DMS114 treated with DMSO at 0.1 percent for 48 hours (cell line): ENCODE results near the gene NR2F1-AS1.
"Not testable (repeated sequence)": the region's sequence is repeated elsewhere in the genome, so short reads cannot be mapped to it uniquely, and the experiment has no call there.

Experiments used
- DNase-seq: peaks from one replicate; lab custom pipeline; 2025; ENCODE audit not compliant: unreplicated experiment; lab: John Stamatoyannopoulos, UW

Gene NR2F1-AS1

DNA sequence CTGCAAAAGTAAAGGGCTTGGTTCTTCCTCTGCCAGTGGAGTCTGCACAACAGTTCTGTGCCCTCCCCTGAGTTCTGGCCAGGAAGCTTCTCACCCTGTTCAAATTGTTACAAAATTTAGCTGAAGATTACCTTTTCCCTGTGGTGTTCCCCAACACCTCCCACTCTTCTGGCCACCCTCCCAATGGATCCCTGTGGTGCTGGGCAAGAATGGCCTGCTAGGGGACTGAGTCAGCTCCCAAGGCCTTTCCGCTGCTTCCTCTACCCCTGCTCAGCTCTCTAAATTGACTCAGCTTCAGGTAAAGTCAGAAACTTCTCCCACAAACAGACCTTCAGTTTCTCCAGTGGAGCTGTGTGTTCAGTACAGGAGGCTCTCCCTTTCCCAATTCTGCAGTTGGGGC, 186.0 kb downstream of the NR2F1-AS1 start:
- no peak for DNase-seq

DNA sequence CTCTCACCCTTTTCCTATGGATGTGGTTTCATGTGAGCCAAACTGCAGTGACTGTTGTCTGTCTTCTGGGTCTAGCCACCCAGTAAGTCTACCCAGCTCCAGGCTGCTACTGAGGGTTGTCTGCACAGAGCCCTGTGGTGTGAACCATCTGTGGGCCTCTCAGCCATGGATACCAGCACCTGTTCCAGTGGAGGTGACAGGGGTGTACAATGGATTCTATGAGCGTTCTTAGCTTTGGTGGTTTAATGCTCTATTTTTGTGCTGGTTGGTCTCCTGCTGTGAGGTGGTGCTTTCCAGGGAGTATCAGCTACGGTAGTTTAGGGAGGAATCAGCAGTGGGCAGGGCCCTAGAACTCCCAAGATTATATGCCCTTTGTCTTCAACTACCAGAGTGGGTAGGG, 186.7 kb downstream of the NR2F1-AS1 start:
- no peak for DNase-seq

DNA sequence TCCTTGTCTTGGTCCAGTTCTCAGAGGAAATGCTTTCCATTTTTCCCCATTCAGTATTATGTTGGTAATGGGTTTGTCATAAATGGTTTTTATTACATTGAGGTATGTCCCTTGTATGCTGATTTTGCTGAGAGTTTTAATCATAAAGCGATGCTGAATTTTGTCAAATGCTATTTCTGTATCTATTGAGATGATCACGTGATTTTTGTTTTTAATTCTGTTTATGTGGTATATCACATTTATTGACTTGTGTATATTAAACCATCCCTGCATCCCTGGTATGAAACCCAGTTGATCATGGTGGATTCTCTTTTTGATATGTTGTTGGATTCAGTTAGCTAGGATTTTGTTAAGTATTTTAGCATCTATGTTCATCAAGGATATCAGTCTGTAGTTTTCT, 189.8 kb downstream of the NR2F1-AS1 start:
- DNase-seq: not testable (repeated sequence)

DNA sequence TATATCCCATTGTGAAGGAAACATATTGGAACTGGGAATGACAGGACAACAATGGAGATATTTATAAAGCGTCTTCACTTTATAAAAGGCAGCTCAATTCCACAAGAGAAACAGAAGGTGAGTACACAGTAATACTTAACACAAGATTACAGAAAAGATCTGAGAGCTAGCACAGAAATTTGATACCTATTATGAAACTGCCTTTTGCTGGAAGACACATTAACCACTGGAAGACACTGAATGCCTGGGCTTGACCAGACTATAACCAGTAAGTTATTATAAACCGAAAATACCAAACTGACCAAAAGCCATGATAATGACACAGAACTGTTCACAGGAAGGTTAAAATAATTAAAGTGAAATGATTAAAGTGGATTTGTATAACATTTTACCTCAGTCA, 195.4 kb downstream of the NR2F1-AS1 start:
- DNase-seq: no peak

DNA sequence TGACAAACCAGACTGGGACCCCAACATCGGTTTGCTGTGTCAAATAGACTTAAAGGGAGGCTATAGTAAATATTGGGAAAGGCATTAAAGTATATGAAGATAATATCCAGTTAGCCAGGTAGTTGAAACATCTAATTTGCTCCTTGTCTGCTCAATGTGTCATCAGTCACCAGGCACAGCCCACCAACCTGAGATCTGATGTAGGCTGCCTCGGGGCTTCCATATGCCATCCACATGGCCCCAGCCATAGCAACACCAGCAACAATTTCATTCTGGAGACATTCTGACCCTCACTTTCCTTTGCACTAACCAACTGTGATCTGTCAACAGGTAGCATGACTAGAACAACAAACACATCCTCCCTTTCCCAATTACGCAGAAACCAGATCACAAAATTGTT, 196.0 kb downstream of the NR2F1-AS1 start:
- DNase-seq: no peak

DNA sequence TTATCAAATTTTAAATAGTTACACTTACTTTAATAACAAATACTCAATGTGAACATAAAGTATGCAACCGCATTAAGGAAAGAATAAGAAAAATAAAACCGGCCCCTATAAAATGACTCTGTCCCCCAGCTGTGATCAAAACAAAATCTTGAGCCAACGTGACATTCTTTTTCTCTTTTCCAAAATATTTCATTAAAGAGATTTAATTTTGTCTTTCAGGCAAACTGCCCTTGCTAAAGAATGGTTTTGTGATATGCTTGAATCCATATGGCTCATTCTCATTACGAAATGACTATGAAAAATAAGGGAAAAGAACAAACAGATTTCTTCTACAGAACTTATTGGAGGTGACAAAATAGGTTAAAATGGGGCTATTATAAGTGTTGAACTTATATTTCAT, 197.0 kb downstream of the NR2F1-AS1 start:
- no peak for DNase-seq

DNA sequence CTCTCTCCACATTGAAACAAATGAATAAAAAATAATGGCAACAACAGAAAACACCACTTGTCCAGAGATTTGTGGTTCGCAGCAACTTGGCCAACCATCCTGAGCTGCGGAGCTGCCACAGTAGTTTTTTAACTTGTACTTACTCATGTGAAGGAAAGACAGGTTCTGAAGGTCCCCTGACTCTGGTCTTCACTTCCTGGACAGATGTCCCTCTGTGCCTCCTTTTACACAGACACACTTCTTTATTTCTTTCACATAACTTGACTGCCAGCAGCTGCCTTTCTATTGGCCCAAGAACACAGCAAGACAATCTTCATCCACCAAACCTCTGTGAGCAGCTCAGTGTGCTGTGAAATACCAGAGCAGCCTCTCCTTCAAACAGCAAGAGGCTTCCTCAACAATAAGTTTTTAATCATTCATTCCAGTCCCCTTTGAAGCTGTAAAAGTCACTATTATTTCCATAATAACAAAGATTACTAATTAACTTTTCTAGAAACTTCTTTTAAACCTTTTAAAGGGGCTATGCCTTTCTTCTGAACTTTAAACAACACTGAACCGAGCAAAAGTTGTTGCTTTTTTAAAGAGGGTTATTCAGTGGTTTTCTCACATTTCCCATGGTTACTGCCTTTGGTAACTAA, 198.7 kb downstream of the NR2F1-AS1 start:
- DNase-seq: no peak

DNA sequence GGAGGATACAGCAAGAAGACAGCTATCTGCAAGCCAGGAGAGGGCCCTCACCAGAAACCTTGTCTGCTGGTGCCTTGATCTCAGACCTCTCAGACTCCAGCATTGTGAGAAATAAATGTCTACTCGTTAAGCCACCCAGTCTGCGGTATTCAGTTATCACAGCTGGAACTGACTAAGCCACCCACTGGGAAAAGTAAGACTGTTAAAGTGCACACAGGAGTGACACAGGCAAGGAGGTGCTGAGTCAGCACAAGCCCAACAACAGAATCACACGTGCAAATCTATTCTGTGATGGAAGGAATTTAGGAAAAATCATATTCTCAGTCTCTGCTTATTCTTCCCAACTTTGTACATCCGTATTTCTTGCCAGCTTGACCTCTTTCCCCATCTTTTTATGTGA, 200.0 kb downstream of the NR2F1-AS1 start:
- no peak for DNase-seq

DNA sequence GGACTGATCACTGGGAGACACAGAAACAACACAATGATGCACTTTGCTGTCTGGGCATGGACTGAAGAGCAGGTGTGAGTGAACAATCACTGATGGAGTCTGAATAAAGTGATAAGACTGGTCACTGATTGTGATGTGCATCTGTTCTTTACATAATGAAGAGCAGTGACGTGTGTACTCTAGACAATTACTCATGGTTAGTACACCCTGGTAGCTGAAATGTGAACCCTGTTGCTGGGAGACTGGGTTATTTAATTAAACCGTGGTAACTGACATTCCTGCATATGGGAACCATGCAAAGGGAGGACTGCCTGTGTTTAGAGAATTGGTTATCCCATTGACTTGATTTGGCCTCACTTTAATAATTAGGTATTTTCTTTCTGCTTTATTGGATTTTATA, 202.9 kb downstream of the NR2F1-AS1 start:
- DNase-seq: no peak

DNA sequence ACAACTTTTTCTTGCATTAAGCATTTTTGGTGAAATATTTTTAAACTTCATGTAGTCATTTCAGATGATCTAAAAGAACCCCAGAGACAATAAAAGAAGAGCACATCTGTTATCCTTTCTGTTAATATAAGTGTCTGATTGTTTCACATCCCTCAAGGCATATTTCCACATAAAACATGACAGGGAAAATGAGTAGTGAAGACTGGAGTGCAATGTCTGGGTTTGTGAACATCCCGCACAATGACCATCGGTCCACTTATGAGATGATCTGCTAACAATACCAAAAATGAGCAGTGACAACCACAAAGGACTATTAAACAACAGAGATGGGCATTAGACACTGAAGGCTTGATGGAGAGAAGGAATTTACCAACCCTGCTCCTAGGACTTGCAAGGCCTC, 209.1 kb downstream of the NR2F1-AS1 start:
- DNase-seq: no peak

DNA sequence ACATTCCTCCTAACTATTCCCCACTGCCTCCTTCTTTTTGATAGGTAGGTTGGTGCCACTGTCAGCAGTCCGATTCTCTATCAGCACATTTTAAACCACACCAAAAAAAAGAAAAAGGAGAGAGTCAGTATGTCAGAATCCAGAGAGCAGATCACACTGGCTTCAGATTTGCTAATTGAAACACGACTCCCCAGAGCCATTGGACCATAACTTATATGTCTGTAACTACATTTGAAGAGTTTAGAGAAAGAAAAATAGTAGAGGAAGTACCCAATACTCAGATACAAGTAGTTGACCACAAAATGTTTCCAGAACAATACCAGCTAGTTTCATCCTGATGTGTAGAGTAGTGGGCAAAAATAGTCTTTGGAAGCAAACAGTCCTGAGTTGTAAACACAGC, 216.6 kb downstream of the NR2F1-AS1 start:
- DNase-seq: no peak

DNA sequence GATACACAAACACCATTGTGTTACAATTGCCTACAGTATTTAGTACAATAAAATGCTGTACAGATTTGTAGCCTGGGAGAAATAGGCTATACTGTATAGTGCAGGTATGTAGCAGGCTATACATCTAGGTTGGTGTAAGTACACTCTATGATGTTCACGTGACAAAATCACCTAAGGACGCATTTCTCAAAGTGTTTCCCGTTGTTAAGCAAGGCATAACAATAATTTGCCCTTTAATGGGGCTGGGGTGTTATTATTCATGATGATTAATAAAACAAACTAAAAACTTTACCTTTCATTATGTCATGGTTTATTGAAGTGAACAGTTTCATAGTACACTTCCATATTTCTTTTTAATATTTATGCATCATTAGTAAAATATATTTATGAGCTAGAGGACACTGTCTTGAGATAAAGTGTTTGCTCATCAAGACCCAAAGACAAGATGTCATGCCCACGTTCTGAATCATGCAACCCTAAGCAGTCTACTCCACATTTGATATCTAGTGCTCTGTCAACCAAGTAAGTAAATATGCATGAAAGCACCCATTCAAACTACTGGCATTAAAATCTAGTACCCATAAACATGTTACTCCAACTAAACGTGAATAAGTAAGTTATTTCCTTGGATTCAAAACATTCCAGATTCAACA, 220.5 kb downstream of the NR2F1-AS1 start:
- no peak for DNase-seq

DNA sequence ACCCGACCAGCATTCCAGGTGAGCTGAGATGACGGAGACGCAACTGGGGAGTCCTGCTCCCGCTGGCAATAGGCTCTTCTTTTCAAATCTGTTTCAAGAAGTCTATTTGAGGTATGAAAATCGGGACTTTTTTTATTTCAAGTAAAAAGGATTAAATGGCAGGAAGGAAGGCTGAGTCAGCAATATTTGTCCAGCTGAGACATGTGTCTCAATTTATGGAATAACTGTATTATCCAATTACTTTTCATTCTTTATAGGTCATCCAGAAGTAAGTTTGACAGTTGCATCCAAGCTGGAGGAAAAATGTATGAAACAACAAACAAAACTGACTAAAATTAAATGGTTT, 221.1 kb downstream of the NR2F1-AS1 start:
- no peak for DNase-seq
